Effector memory CD8-positive, alpha-beta T cell (primary cell): Measurements from ENCODE around the gene ZDHHC11.
"Not testable (repeated sequence)": the region's sequence is repeated elsewhere in the genome, so short reads cannot be mapped to it uniquely, and the experiment has no call there.

Source experiments
- ATAC-seq: fragments of 150-1000 bp; cut with Tn5 transposase; replicated peaks from 2 replicates; pipeline ENCODE4 v1.10.0; 2021; ENCODE audit warnings: mild to moderate bottlenecking, moderate library complexity
- DNase-seq, 3 experiments: peaks; one replicate each; pipeline ENCODE4 v3.0.0; 2021
- H3K27ac Mint-ChIP-seq, 2 donors: one replicate each; pipeline ENCODE4 v1.8.0; 2022; ENCODE audit warnings: mild to moderate bottlenecking in 2 of 2, mixed read lengths in 2 of 2, moderate library complexity in 2 of 2
- H3K27me3 Mint-ChIP-seq, 2 donors: one replicate each; pipeline ENCODE4 v1.8.0; 2022; ENCODE audit warnings: mixed read lengths in 2 of 2
- H3K36me3 Mint-ChIP-seq: one replicate; pipeline ENCODE4 v1.8.0; 2022; ENCODE audit warnings: mild to moderate bottlenecking, moderate library complexity, mixed read lengths; ENCODE audit not compliant: insufficient read depth
- H3K4me1 Mint-ChIP-seq, 2 donors: one replicate each; pipeline ENCODE4 v1.8.0; 2022; ENCODE audit warnings: low read depth in 2 of 2, mixed read lengths in 2 of 2
- H3K4me3 Mint-ChIP-seq, 2 donors: one replicate each; pipeline ENCODE4 v1.8.0; 2022; ENCODE audit warnings: mild to moderate bottlenecking in 2 of 2, mixed read lengths in 2 of 2, moderate library complexity in 2 of 2
- H3K9me3 Mint-ChIP-seq, 2 donors: one replicate each; pipeline ENCODE4 v1.8.0; 2022; ENCODE audit warnings: mixed read lengths in 2 of 2

Gene ZDHHC11

GRCh38 chr5:851553-851952, 767 bp upstream of the ZDHHC11 start:
- Mint-ChIP-seq H3K9me3 (no peaks in the 10 kb centered on the region), H3K27ac (no peak overlapping the region), H3K4me3 (no peak overlapping the region), H3K36me3 (peaks cover 4% of the 10 kb centered on the region), H3K4me1 (peaks cover 4 to 5% of the 10 kb centered on the region in 2 donors), H3K27me3 (peaks cover 11 to 16% of the 10 kb centered on the region in 2 donors)
- no peak for ATAC-seq
- DNase-seq: no peak

GRCh38 chr5:851076-851475, 290 bp upstream of the ZDHHC11 start:
- H3K4me3 Mint-ChIP-seq: no peak overlapping the region
- DNase-seq (no peak), ATAC-seq (no peak)
- no peak overlapping the region for H3K27ac Mint-ChIP-seq
- H3K27me3 Mint-ChIP-seq: peaks cover 11 to 16% of the 10 kb centered on the region in 2 donors
- H3K9me3 Mint-ChIP-seq: no peaks in the 10 kb centered on the region
- peaks cover 4% of the 10 kb centered on the region for H3K36me3 Mint-ChIP-seq
- H3K4me1 Mint-ChIP-seq: peaks cover 5 to 8% of the 10 kb centered on the region in 2 donors

GRCh38 chr5:849651-850301, 1.0 kb downstream of the ZDHHC11 start:
- H3K27me3 Mint-ChIP-seq: peaks cover 11 to 16% of the 10 kb centered on the region in 2 donors
- peak; percentile 77 for ATAC-seq
- H3K9me3 Mint-ChIP-seq: no peaks in the 10 kb centered on the region
- H3K4me1 Mint-ChIP-seq: peaks cover 5 to 8% of the 10 kb centered on the region in 2 donors
- DNase-seq: no peak
- no peak overlapping the region for H3K27ac Mint-ChIP-seq
- no peak overlapping the region for H3K4me3 Mint-ChIP-seq
- peaks cover 5% of the 10 kb centered on the region for H3K36me3 Mint-ChIP-seq

GRCh38 chr5:848671-849111, 2.1 kb downstream of the ZDHHC11 start:
- Mint-ChIP-seq H3K4me1 (peaks cover 5 to 8% of the 10 kb centered on the region in 2 donors), H3K27ac (no peak overlapping the region), H3K36me3 (peaks cover 6% of the 10 kb centered on the region), H3K4me3 (no peak overlapping the region), H3K9me3 (no peaks in the 10 kb centered on the region), H3K27me3 (peaks cover 11 to 16% of the 10 kb centered on the region in 2 donors)
- no peak for DNase-seq
- no peak for ATAC-seq

DNA sequence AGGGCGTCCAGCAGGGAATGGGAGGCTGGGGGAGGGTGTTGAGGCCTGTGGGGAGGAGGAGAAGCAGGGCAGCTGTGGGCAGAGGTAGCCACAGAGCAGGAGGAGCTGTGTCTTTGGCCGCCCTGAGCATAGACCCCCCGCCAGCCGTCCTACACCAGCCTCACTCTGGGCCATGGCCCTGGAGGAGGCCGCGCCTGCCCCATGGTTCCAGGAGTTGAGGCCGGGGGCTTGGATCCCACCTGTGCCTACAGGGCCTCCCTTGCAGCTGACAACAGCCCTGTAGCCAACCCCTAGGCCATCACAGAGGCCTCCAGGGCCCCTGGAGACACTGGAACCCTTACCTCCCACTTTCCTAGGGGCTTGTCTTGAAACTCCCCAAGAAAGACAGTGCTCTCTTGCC, 3.0 kb downstream of the ZDHHC11 start:
- not testable (repeated sequence) for H3K4me3 Mint-ChIP-seq, H3K27ac Mint-ChIP-seq
- H3K27me3 Mint-ChIP-seq: peaks cover 11 to 16% of the 10 kb centered on the region in 2 donors

DNA sequence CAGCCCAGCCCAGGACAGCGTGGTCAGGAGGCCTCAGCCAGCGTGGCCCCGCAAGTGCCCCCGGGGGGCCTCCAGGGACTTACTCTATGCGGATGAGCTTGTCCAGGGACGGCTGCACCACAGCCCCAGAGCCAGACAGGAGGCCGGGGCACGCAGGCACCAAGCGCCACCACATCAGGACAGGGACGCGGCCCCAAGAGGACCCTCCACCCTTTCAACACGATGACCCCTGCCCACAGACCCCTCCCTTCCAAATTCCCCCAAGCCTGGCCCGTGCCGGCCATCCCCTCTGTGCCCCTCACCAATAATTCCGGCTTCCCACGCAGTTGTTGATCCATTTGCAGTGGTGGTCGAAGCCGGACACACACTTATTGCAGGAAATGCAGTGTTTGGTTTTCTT, 3.6 kb downstream of the ZDHHC11 start:
- DNase-seq, H3K4me1 Mint-ChIP-seq: not testable (repeated sequence)
- H3K27ac Mint-ChIP-seq: peak overlapping the region; percentile 20 to 30

More for the DNA sequence above, 3.0 kb downstream of the ZDHHC11 start:
- not testable (repeated sequence) for DNase-seq, ATAC-seq, H3K4me1 Mint-ChIP-seq, H3K9me3 Mint-ChIP-seq, H3K36me3 Mint-ChIP-seq

GRCh38 chr5:846602-847091, 4.1 kb downstream of the ZDHHC11 start:
- not testable (repeated sequence) for H3K4me1 Mint-ChIP-seq, H3K4me3 Mint-ChIP-seq, DNase-seq, H3K9me3 Mint-ChIP-seq, ATAC-seq, H3K27me3 Mint-ChIP-seq, H3K36me3 Mint-ChIP-seq
- H3K27ac Mint-ChIP-seq: peak overlapping the region; percentile 20 to 30

More for the DNA sequence above, 3.6 kb downstream of the ZDHHC11 start:
- ATAC-seq, H3K4me3 Mint-ChIP-seq, H3K9me3 Mint-ChIP-seq, H3K36me3 Mint-ChIP-seq: not testable (repeated sequence)
- H3K27me3 Mint-ChIP-seq: peaks cover 6 to 13% of the 10 kb centered on the region in 2 donors

DNA sequence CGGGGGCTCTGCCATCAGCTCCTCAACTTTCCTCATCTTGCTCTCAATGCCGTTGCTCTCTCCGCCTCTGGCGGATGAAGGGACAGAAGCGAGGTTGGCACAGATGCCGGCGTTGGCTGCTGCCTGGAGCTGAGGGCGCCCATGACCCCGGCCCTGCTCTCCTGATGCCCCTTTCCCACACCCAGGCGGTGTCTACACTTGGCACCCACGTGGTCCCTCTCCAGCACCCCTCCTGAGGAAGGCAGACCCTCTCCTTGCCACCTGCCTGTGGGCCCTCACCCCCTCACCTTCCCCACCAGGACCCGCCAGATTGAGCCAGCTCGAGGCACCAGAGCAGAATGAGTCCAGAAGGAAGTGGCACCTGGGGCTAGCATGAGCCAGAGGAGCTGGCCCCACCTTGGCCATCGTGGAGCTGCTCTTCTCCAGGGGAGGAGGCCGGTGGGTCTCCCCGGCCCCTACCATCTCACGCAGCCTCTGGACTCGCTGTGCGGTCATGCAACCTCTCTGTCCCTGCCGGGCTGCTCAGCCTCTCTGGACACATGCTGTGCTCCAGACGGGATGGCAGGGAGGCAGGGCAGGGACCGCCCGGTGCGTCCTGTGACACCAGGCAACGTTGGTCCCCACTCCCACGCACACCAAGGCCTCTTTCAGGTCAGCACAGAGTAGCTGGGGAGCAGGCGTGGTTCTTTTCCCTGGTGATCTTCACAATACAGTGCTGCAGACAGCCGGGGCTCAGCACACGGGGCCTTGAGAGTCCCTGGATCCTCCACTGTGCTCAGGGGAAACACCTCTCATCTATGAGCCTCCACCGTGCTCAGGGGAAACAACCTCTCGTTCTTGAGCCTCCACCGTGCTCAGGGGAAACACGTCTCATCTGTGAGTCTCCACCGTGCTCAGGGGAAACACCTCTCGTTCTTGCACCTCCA, 4.8 kb downstream of the ZDHHC11 start:
- H3K27ac Mint-ChIP-seq, ATAC-seq, H3K4me3 Mint-ChIP-seq, H3K36me3 Mint-ChIP-seq, DNase-seq, H3K27me3 Mint-ChIP-seq, H3K9me3 Mint-ChIP-seq, H3K4me1 Mint-ChIP-seq: not testable (repeated sequence)

GRCh38 chr5:845031-845675, 5.6 kb downstream of the ZDHHC11 start:
- H3K36me3 Mint-ChIP-seq, H3K27ac Mint-ChIP-seq, H3K9me3 Mint-ChIP-seq, H3K4me1 Mint-ChIP-seq, H3K4me3 Mint-ChIP-seq, DNase-seq, H3K27me3 Mint-ChIP-seq, ATAC-seq: not testable (repeated sequence)

GRCh38 chr5:844426-844825, 6.4 kb downstream of the ZDHHC11 start:
- H3K4me3 Mint-ChIP-seq, H3K36me3 Mint-ChIP-seq, ATAC-seq, DNase-seq, H3K27me3 Mint-ChIP-seq, H3K9me3 Mint-ChIP-seq, H3K4me1 Mint-ChIP-seq, H3K27ac Mint-ChIP-seq: not testable (repeated sequence)

GRCh38 chr5:843926-844325, 6.9 kb downstream of the ZDHHC11 start:
- DNase-seq: not testable (repeated sequence)

DNA sequence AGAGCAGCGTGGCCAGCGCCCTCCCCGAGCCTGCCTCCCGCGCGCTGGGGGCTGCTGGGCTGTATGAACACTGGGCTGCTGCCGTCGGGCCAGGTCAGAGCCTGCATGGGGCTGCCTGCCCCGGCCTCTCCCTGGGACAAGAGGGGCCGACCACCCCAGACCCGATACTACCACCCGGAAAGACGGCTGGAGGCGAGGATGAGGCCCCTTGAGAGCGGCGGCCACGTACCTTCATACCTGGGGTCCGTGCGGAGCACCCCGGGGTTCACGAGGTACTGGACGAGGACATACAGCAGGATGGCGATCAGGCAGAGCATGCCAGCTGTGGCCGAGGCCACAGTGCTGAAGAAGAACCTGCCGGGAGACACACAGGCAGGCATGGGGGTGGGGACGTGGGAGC, 7.4 kb downstream of the ZDHHC11 start:
- H3K27me3 Mint-ChIP-seq, ATAC-seq, H3K9me3 Mint-ChIP-seq, H3K36me3 Mint-ChIP-seq, DNase-seq, H3K27ac Mint-ChIP-seq, H3K4me3 Mint-ChIP-seq, H3K4me1 Mint-ChIP-seq: not testable (repeated sequence)

More at GRCh38 chr5:843926-844325, 6.9 kb downstream of the ZDHHC11 start:
- not testable (repeated sequence) for H3K4me3 Mint-ChIP-seq, ATAC-seq, H3K36me3 Mint-ChIP-seq, H3K4me1 Mint-ChIP-seq, H3K9me3 Mint-ChIP-seq, H3K27me3 Mint-ChIP-seq, H3K27ac Mint-ChIP-seq

DNA sequence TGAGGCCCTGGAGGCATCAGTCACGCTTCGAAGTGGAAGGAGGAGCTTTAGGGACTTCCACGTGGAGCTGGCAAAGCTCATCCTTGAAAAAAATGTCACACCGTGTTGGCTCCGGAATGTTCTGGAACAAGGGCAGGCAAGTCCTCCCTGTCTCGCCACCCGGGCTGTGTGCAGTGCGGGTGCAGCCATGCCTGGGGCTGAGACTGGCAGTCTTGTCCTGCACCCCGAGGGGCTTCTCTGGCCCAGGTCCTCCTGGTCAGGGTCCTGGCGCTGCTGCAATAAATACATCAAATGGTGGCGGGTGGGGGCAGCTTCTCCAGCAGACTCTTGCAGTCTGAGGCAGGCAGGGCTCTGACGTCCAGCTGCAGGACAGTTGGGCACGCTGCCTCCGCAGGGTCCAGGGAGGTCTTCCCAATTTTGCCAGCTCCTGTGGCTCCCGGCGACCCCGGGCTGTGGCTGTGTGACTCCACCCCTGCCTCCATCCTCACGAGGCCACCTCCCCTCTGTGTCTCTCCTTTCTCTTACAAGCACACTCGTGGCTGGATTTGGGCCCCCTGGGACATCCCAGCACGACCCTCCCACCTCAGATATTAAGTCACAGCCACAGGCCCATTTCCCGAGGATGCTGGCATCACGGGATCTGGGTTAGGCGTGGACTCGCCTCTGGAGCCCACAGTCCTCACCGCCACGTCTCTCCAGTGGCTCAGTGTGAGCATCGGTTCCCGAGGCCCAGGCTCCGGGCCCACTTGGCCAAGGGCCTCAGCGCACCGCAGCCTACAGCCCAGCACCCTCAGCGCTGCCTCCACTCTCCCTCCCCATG, 8.2 kb downstream of the ZDHHC11 start:
- not testable (repeated sequence) for DNase-seq, H3K4me1 Mint-ChIP-seq, H3K27me3 Mint-ChIP-seq, ATAC-seq, H3K4me3 Mint-ChIP-seq, H3K9me3 Mint-ChIP-seq, H3K36me3 Mint-ChIP-seq, H3K27ac Mint-ChIP-seq
